Lower leg skin (tissue), 3 donors: Measurements from ENCODE around the gene NLRP11.

Source experiments
- CTCF ChIP-seq, 3 donors: fragments of 450-650 bp; IDR thresholded peaks; one replicate each; pipeline ENCODE4 v1.5.1; 2016; ENCODE audit warnings: antibody characterized with exemption in 3 of 3, mild to moderate bottlenecking in 3 of 3, moderate library complexity in 2 of 3
- POLR2A ChIP-seq, 2 donors: fragments of 450-650 bp; IDR thresholded peaks; one replicate each; pipeline ENCODE4 v1.6.1; 2016 to 2017; ENCODE audit warnings: antibody characterized with exemption in 2 of 2, mild to moderate bottlenecking in 1 of 2, moderate library complexity in 1 of 2

- TF ChIP-seq CTCF (IDR thresholded peaks at IDR 0.05) (no peak), POLR2A (IDR thresholded peaks at IDR 0.05) (no peak)
Measured at GRCh38 chr19:55866521-55866920, 34.7 kb upstream of the NLRP11 start.
